Lower lobe of right lung (tissue), 2 donors: ENCODE measurements around the gene EREG. TPM values are rescaled to one million over a fixed set of nuclear protein-coding genes. Genes with fewer than 3 reads are reported as not detected.

Experiments used
- ATAC-seq, 2 donors: fragments of 200-7000 bp; cut with Tn5 transposase; one replicate each; pipeline ENCODE4 v1.9.1; 2020 to 2022; ENCODE audit warnings: mild to moderate bottlenecking in 2 of 2, moderate library complexity in 2 of 2
- DNase-seq: peaks from one replicate; pipeline ENCODE4 v3.0.0-alpha.2; 2020
- H3K27ac ChIP-seq: fragments of 200-600 bp; one replicate; pipeline ENCODE4 v1.8.0; 2022
- H3K27me3 ChIP-seq: fragments of 200-600 bp; one replicate; pipeline ENCODE4 v1.8.0; 2022; ENCODE audit warnings: low read depth
- H3K36me3 ChIP-seq: fragments of 200-600 bp; one replicate; pipeline ENCODE4 v1.8.0; 2022; ENCODE audit warnings: mild to moderate bottlenecking
- H3K4me1 ChIP-seq: fragments of 200-600 bp; one replicate; pipeline ENCODE4 v1.8.0; 2022
- H3K4me3 ChIP-seq: fragments of 200-600 bp; one replicate; pipeline ENCODE4 v1.8.0; 2022; ENCODE audit warnings: mild to moderate bottlenecking
- H3K9me3 ChIP-seq: fragments of 200-600 bp; one replicate; pipeline ENCODE4 v1.8.0; 2022
- intact Hi-C: fragments of 100-400 bp; cut with DNase I; formaldehyde crosslinking; loops from one replicate; pipeline ENCODE4 v1.11.0; 2022
- long read RNA-seq: library from polyadenylated mRNA; unstranded; transcript quantifications from one replicate; pipeline ENCODE4 v2.0.0, GENCODE V29; 2021
- total RNA-seq: library from RNA; stranded (reverse); fragmentation: NEBNext Ultra II Directional; extraction: Animal tissue kit (Norgen Biotek cat#: 25700); gene quantifications from one replicate; pipeline ENCODE4 v1.2.1, GENCODE V29; 2021
- TF ChIP-seq, protein P1 (sequence below): fragments of 200-600 bp; IDR thresholded peaks from one replicate; pipeline ENCODE4 v1.8.0; 2022; ENCODE audit warnings: antibody characterized with exemption, mild to moderate bottlenecking
- donor health status: DM: no; HTN: yes; CAD: no; lungs with severe emphysema.

Gene EREG, protein sequence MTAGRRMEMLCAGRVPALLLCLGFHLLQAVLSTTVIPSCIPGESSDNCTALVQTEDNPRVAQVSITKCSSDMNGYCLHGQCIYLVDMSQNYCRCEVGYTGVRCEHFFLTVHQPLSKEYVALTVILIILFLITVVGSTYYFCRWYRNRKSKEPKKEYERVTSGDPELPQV
- total RNA-seq: 1.1 TPM
- long read RNA-seq: 0 reads

DNA sequence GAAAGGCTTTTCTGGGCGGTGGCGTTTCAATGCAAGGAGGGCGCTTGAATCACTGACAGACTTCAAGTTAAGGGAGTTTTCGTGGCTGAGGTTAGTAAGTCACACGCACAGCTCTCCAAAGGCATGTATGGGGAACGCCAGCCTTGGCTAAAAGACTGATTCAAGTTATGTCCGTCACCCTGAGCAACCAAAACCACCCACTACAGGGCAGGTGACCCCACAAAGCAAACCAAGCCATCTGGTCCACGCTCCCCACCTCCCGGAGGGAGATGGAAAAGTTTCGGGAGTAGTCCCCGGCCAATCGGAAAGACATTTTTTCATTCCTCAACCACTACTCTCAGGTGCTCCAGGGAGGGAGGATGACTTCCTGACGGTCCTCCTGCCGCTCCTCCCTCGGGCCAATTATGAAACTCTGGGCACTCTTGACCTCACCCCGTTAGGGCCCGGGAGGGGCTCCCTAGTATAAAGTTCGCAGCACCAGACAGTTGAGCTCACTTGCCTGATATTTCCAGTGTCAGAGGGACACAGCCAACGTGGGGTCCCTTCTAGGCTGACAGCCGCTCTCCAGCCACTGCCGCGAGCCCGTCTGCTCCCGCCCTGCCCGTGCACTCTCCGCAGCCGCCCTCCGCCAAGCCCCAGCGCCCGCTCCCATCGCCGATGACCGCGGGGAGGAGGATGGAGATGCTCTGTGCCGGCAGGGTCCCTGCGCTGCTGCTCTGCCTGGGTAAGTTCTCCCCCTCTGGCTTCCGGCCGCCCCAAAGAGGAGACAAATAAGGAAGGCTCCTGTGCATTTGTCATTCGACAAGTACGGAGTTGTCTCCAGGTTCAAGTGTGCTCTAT, at the start of gene EREG:
Gene EREG (plus strand): TSS at position 494 of the 840 bp plus-strand sequence. CDS start 164 bp downstream, at position 658.
- Histone ChIP-seq H3K27ac (no peak within 1 kb of the TSS), H3K36me3 (no peaks in the 10 kb centered on the region), H3K9me3 (no peaks in the 10 kb centered on the region), H3K4me1 (peaks cover 15% of the 10 kb centered on the region), H3K27me3 (peaks cover 17% of the 10 kb centered on the region), H3K4me3 (peak within 1 kb of the TSS; percentile 51)
- DNase-seq: peak; percentile 63
- intact Hi-C loops: no loop called here
- ATAC-seq: peak; percentile 75 to 77
- TF ChIP-seq, protein P1, sequence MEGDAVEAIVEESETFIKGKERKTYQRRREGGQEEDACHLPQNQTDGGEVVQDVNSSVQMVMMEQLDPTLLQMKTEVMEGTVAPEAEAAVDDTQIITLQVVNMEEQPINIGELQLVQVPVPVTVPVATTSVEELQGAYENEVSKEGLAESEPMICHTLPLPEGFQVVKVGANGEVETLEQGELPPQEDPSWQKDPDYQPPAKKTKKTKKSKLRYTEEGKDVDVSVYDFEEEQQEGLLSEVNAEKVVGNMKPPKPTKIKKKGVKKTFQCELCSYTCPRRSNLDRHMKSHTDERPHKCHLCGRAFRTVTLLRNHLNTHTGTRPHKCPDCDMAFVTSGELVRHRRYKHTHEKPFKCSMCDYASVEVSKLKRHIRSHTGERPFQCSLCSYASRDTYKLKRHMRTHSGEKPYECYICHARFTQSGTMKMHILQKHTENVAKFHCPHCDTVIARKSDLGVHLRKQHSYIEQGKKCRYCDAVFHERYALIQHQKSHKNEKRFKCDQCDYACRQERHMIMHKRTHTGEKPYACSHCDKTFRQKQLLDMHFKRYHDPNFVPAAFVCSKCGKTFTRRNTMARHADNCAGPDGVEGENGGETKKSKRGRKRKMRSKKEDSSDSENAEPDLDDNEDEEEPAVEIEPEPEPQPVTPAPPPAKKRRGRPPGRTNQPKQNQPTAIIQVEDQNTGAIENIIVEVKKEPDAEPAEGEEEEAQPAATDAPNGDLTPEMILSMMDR: no peak

DNA sequence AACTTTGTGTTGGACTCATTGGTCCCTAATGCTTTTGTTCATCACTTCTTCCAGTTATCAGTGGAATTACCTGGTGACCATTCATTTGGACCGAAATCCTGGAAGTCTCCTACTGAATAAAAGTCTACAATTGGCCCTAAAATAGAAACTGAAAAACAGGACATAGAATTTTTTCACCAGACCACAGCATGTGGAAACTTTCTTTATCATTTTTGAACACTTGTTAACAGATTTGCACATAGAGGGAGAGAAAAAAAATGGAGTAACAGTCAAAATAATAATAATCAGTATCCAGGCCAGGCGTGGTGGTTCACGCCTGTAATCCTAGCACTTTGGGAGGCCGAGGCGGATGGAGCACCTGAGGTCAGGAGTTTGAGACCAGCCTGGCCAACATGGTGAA, 49.6 kb upstream of the EREG start:
- no peak for DNase-seq
- no peak for ATAC-seq
- Histone ChIP-seq H3K4me3 (no peak overlapping the region), H3K27me3 (no peaks in the 10 kb centered on the region), H3K9me3 (no peaks in the 10 kb centered on the region), H3K4me1 (peaks cover under 1% of the 10 kb centered on the region), H3K36me3 (no peaks in the 10 kb centered on the region), H3K27ac (no peak overlapping the region)
- intact Hi-C loops: no loop called here
- TF ChIP-seq, protein P1: no peak

DNA sequence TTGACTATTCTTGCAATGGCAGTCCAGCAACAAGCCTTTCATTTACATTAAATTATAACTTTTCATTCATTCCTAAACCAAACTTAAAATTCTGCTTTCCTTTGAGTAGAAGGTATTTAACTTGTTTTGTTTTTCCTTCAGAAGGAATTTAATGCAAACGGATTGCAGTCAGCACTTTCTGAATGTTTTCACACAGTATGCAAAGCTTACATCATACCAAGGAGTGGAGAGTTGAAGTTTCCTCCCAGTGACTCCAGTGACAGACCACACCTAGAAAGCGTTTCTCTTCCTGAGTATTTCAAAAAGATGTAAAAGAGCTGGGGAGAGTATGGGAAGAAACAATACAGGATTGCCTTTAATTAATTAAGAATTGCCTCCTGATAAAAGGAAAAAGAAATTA, 48.5 kb upstream of the EREG start:
- intact Hi-C loops: no loop called here
- Histone ChIP-seq H3K27me3 (no peaks in the 10 kb centered on the region), H3K27ac (no peak overlapping the region), H3K9me3 (no peaks in the 10 kb centered on the region), H3K36me3 (no peaks in the 10 kb centered on the region), H3K4me1 (peaks cover 4% of the 10 kb centered on the region), H3K4me3 (no peak overlapping the region)
- no peak for DNase-seq
- TF ChIP-seq, protein P1: no peak
- ATAC-seq: no peak

DNA sequence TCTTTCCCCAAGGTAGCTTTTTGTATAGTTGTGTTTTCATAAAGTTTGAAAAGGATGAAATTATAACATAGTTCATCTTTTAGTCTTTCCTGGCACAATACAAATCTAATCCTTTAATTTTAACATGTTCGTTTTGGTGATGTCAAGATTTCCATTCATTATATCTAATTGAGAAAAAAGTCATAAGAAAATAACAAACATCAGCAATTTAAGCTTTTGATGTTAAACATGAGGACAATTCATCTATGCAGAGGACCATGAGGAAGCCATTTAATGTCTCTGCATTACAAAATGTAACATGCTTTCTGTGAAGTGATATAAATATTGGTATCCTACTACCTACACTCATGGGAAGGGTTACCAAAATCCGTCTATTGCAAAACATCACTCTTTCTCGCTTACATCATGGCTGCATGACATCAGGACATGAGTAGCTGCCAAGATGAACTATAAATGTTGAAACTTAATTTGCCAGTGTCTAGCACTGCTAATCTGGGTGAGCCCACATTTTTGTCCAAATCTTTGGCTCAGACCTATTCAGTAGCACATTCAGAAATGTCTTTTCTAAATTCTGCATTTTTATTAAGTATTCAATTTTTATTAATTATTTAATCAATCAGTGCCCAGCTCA, 47.2 kb upstream of the EREG start:
- DNase-seq (no peak), ATAC-seq (no peak)
- intact Hi-C loops: no loop called here
- TF ChIP-seq, protein P1: no peak
- H3K4me3 ChIP-seq: no peak overlapping the region
- H3K9me3 ChIP-seq: no peaks in the 10 kb centered on the region
- peaks cover 4% of the 10 kb centered on the region for H3K4me1 ChIP-seq
- no peak overlapping the region for H3K27ac ChIP-seq
- H3K27me3 ChIP-seq: no peaks in the 10 kb centered on the region
- H3K36me3 ChIP-seq: no peaks in the 10 kb centered on the region

DNA sequence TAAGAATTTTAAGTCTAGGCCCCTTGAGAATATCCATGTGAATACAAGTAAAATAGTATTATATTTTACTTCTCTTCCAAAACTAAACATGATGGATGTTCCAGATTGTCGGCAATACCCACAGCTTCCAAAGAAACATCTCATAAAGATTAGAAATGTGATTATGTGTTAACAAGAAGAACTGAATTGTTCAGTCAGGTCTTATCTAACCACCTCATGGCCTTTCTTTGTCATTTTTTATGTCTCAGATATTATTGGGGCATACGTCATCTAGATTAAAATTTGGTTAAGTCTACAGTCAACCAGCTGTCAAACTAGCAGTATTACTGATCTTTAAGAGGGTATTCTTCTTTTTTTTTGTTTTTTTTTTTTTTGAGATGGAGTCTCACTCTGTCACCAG, 46.7 kb upstream of the EREG start:
- no peak for ATAC-seq

More for the DNA sequence above, 46.7 kb upstream of the EREG start:
- Histone ChIP-seq H3K36me3 (no peaks in the 10 kb centered on the region), H3K27me3 (no peaks in the 10 kb centered on the region), H3K27ac (no peak overlapping the region), H3K4me3 (no peak overlapping the region), H3K4me1 (peaks cover 4% of the 10 kb centered on the region), H3K9me3 (no peaks in the 10 kb centered on the region)
- TF ChIP-seq, protein P1: no peak
- DNase-seq: no peak
- intact Hi-C loops: no loop called here
